Spleen (tissue), 7 donors: ENCODE results near the gene NRXN3.

Source experiments
- POLR2A ChIP-seq, 3 donors: fragments of 450-650 bp; IDR thresholded peaks; one replicate each; pipeline ENCODE4 v1.5.1; 2017; ENCODE audit warnings: antibody characterized with exemption in 3 of 3, mild to moderate bottlenecking in 1 of 3
- TF ChIP-seq, protein P1 (sequence below), 11 experiments: fragments of 200-600 bp in 7 of 11; fragments of 450-650 bp in 4 of 11; sonication (generic) in 4 of 11; IDR thresholded peaks in 8 of 11; conservative IDR thresholded peaks in 3 of 11; 1 replicate in 7 of 11; 2 replicates in 4 of 11; pipeline versions ENCODE4 v1.4.0 to v1.8.0; 2016 to 2021; ENCODE audit warnings: antibody characterized with exemption in 11 of 11, inconsistent platforms in 4 of 11, mild to moderate bottlenecking in 1 of 11
- donor health status: DM: no; HTN: no; CAD: no; lungs with moderate emphysema.
- donor health status: DM: no; HTN: no; CAD: no.
- donor health status: DM: no; HTN: no; CAD: no.

DNA sequence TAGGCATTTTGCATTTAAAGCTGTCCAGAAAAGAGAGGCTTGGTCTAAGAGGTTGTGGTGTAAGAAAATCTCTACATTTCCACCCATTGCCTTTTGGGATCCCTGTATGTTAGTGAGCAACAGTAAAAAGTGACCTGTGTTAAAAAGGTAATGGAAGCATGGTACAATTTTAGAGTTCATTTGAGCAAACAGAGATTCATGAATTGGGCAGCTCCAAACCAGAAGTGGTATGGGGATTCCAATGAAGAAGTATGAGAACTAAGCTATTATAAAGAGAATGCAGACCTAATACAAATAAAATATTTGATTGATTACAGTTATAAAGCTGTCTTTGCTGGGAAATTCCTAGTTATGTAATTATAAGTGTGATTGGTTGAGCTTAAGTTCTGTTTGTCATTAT, 1134.1 kb downstream of the NRXN3 start:
- TF ChIP-seq, protein P1, sequence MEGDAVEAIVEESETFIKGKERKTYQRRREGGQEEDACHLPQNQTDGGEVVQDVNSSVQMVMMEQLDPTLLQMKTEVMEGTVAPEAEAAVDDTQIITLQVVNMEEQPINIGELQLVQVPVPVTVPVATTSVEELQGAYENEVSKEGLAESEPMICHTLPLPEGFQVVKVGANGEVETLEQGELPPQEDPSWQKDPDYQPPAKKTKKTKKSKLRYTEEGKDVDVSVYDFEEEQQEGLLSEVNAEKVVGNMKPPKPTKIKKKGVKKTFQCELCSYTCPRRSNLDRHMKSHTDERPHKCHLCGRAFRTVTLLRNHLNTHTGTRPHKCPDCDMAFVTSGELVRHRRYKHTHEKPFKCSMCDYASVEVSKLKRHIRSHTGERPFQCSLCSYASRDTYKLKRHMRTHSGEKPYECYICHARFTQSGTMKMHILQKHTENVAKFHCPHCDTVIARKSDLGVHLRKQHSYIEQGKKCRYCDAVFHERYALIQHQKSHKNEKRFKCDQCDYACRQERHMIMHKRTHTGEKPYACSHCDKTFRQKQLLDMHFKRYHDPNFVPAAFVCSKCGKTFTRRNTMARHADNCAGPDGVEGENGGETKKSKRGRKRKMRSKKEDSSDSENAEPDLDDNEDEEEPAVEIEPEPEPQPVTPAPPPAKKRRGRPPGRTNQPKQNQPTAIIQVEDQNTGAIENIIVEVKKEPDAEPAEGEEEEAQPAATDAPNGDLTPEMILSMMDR (IDR thresholded peaks at IDR 0.05 in 8 of 11, conservative IDR thresholded peaks at IDR 0.05 in 3 of 11) = no peak
- no peak for TF ChIP-seq POLR2A (IDR thresholded peaks at IDR 0.05)
